GM23248 (cell line): ENCODE data around the gene TRPM2. TPM values are rescaled to one million over a fixed set of nuclear protein-coding genes. Genes with fewer than 3 reads are reported as not detected.

ENCODE experiments used
- DNase-seq: peaks from one replicate; pipeline ENCODE4 v3.0.0-alpha.2; 2015
- H2AFZ ChIP-seq: fragments of 200-600 bp; sonication (generic); 2 replicates; pipeline ENCODE4 v1.6.1; 2016; ENCODE audit warnings: antibody characterized with exemption
- H3F3A ChIP-seq: fragments of 200-600 bp; sonication (generic); 2 replicates; pipeline ENCODE4 v1.6.1; 2016; ENCODE audit warnings: mild to moderate bottlenecking, antibody characterized with exemption, mixed run types; ENCODE audit not compliant: insufficient read depth
- H3K27ac ChIP-seq: fragments of 200-600 bp; sonication (generic); 2 replicates; pipeline ENCODE4 v1.5.1; 2016; ENCODE audit warnings: mild to moderate bottlenecking
- H3K27me3 ChIP-seq: fragments of 200-600 bp; sonication (generic); replicated peaks from 2 replicates; pipeline ENCODE4 v1.6.1; 2016; ENCODE audit warnings: mild to moderate bottlenecking; ENCODE audit not compliant: insufficient read depth
- H3K36me3 ChIP-seq: fragments of 200-600 bp; sonication (generic); 2 replicates; pipeline ENCODE4 v1.6.1; 2016; ENCODE audit warnings: low read depth, mild to moderate bottlenecking
- H3K4me1 ChIP-seq: fragments of 200-600 bp; sonication (generic); 2 replicates; pipeline ENCODE4 v1.6.1; 2016; ENCODE audit warnings: mild to moderate bottlenecking; ENCODE audit not compliant: insufficient read depth
- H3K4me2 ChIP-seq: fragments of 200-600 bp; sonication (generic); one replicate; pipeline ENCODE4 v1.6.1; 2016; ENCODE audit warnings: mild to moderate bottlenecking; ENCODE audit not compliant: unreplicated experiment
- H3K4me3 ChIP-seq: fragments of 200-600 bp; sonication (generic); 2 replicates; pipeline ENCODE4 v1.5.1; 2016; ENCODE audit warnings: mild to moderate bottlenecking
- H3K79me2 ChIP-seq: fragments of 200-600 bp; sonication (generic); 2 replicates; pipeline ENCODE4 v1.6.1; 2016; ENCODE audit warnings: mild to moderate bottlenecking; ENCODE audit not compliant: insufficient read depth
- H3K9ac ChIP-seq: fragments of 200-600 bp; sonication (generic); 2 replicates; pipeline ENCODE4 v1.6.1; 2016; ENCODE audit warnings: mild to moderate bottlenecking
- H3K9me2 ChIP-seq: fragments of 200-600 bp; sonication (generic); 2 replicates; pipeline ENCODE4 v1.6.1; 2016; ENCODE audit warnings: mixed run types, mild to moderate bottlenecking, moderate library complexity; ENCODE audit not compliant: insufficient read depth
- H3K9me3 ChIP-seq: fragments of 200-600 bp; sonication (generic); one replicate; pipeline ENCODE4 v1.6.1; 2017; ENCODE audit warnings: low read depth
- H4K20me1 ChIP-seq: fragments of 200-600 bp; sonication (generic); 2 replicates; pipeline ENCODE4 v1.6.0; 2016; ENCODE audit not compliant: insufficient read depth
- EZH2 ChIP-seq: fragments of 200-600 bp; sonication (generic); IDR thresholded peaks from 2 replicates; pipeline ENCODE4 v1.6.1; 2018; ENCODE audit warnings: antibody characterized with exemption, mild to moderate bottlenecking; ENCODE audit not compliant: insufficient read depth, poor library complexity, severe bottlenecking
- EZH2phosphoT487 ChIP-seq: fragments of 200-600 bp; sonication (generic); IDR thresholded peaks from 2 replicates; pipeline ENCODE4 v1.6.1; 2018; ENCODE audit warnings: antibody characterized with exemption, moderate library complexity, mild to moderate bottlenecking, low read depth; ENCODE audit not compliant: insufficient read depth
- WGBS, 2 experiments: methylation state at CpG; one replicate each; pipeline ENCODE4 v1.1.6; 2015 to 2017; ENCODE audit warnings: low lambda C conversion rate in 2 of 2, low coverage in 1 of 2; ENCODE audit errors: missing lambda C conversion rate in 2 of 2; 5-methylcytosine and 5-hydroxymethylcytosine counted together
- in situ Hi-C: fragments of 300-500 bp; cut with MboI; formaldehyde crosslinking; loops from 2 replicates; pipeline ENCODE4 v1.15.0; 2020
- polyA plus RNA-seq: library from polyadenylated mRNA; unstranded; fragments of >200 nt; fragmentation: Nextera tagmentation; extraction: Ambion mirVana; gene quantifications from 2 replicates; pipeline ENCODE4 v1.2.1, GENCODE V29; 2016
- total RNA-seq: library from RNA; depleted of rRNA; stranded (reverse); fragments of >200 nt; shearing (Covaris generic); gene quantifications from 2 replicates; pipeline ENCODE4 v1.2.3, GENCODE V29; 2014

Gene TRPM2
- total and polyA plus RNA-seq, 2 experiments from 2014 or later: 0.22 TPM; not detected in 1

DNA sequence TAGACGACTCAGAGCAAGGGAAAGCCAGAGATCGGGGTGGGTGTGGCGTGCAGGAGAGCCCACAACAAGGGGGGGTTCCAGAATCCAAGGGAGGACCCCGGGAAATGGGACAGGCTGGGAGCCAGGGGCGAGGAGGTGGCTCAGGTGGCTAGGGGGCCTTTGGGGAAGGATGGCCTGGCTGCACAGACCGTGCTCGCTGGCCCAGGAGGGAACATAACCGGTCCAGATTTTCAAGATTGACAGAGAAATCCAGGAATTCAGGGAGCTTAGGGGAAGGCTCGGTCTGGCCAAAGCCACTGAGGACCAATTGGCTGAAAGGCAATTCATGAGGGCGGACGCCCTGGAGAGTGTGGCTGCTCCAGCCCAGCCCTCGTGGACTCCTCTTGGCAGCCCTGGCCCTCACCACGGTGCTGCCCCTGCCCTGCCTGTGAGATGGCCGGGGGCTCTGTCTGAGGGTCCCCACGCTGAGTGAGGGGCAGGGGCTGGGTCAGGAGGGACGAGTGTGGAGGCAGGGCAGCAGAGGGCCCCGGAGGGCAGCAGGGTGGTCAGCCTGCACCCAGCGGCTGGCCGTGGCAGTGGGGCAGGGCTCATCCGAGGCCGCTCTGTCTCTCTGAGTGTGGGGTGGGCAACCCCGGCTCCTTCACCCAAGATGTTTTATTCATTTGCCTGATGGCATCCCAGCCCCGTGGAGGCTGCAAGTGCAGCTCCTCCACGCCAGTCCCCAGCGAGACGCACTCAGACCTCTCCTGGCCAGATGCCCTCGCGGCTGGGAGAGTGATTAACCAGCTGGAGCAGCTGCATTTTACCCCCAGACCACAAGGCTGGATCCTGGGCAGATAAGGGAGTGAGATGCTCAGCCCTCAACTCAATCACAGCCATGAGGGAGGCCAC is 96.3 kb downstream of the TRPM2 start:
- 9 to 19% methylated on average over 23 to 27 of the region's 28 CpGs for WGBS, 2 experiments
- Histone ChIP-seq H3K9ac (no peak overlapping the region), H3K79me2 (no peaks in the 10 kb centered on the region), H2AFZ (no peak overlapping the region), H3K27ac (no peak overlapping the region), H3K4me1 (no peaks in the 10 kb centered on the region), H3K4me3 (no peak overlapping the region), H3F3A (peaks cover 11% of the 10 kb centered on the region; the same call in 1 of the 2 replicates), H3K27me3 (peaks cover 20% of the 10 kb centered on the region), H3K9me2 (no peaks in the 10 kb centered on the region), H4K20me1 (no peaks in the 10 kb centered on the region), H3K4me2 (no peak overlapping the region), H3K36me3 (no peaks in the 10 kb centered on the region), H3K9me3 (no peaks in the 10 kb centered on the region)
- no peak for DNase-seq
- TF ChIP-seq EZH2: no peak
- TF ChIP-seq EZH2phosphoT487: no peak
- in situ Hi-C loops: no loop called here

DNA sequence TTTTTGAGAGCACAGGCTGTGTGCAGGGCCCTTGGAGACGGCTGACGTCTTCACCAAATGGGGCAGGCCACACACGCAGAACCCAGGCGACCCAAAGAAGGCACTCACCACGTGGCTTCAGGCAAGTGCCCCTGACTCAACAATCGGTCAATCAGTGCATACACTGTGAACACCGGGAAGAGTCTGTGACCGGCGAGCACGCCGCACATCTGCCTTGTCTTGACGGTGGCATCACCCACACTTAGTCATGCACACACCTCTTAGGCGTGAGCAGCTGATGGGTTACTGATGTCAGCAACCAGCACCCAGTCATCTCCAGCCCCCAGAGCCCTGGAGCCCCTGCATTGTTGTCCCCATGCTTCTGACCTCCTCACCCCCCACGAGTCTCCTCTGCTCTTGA is 97.0 kb downstream of the TRPM2 start:
- Histone ChIP-seq H4K20me1 (no peaks in the 10 kb centered on the region), H3K27me3 (peaks cover 14% of the 10 kb centered on the region), H3F3A (peaks cover 11% of the 10 kb centered on the region; the same call in 1 of the 2 replicates), H3K9ac (no peak overlapping the region), H3K4me1 (no peaks in the 10 kb centered on the region), H3K27ac (no peak overlapping the region), H3K4me2 (no peak overlapping the region), H3K4me3 (no peak overlapping the region), H2AFZ (no peak overlapping the region), H3K79me2 (no peaks in the 10 kb centered on the region), H3K36me3 (no peaks in the 10 kb centered on the region), H3K9me3 (no peaks in the 10 kb centered on the region), H3K9me2 (no peaks in the 10 kb centered on the region)
- TF ChIP-seq EZH2 (no peak), EZH2phosphoT487 (no peak)
- in situ Hi-C loops: no loop called here
- 34 to 54% methylated on average over 9 to 11 of the region's 14 CpGs for WGBS, 2 experiments
- DNase-seq: no peak

DNA sequence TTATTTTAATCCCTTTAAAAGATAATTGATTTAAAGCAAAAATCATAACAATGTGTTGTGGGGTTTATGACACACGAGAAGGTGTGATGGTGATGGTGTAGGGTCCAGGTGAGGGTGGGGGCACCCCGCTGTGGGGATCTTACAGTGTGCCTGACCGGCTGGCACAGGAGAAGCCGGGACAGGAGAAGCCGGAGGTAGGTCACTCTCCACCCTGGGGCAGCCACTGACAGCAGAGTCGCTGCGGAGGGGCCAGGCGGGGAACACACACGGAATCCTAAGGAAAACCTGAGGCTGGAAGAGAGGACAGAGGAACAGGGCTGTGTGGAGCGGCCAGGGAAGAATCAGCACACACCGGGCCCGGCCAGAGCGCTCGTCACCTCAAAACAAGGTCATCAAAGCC is 97.6 kb downstream of the TRPM2 start:
- Histone ChIP-seq H2AFZ (no peak overlapping the region), H3K9me3 (no peaks in the 10 kb centered on the region), H3K9me2 (no peaks in the 10 kb centered on the region), H3K27me3 (peaks cover 11% of the 10 kb centered on the region), H3F3A (peaks cover 11% of the 10 kb centered on the region; the same call in 1 of the 2 replicates), H3K27ac (no peak overlapping the region), H4K20me1 (no peaks in the 10 kb centered on the region), H3K79me2 (no peaks in the 10 kb centered on the region), H3K4me3 (no peak overlapping the region), H3K36me3 (no peaks in the 10 kb centered on the region), H3K4me1 (no peaks in the 10 kb centered on the region), H3K9ac (no peak overlapping the region), H3K4me2 (no peak overlapping the region)
- no peak for TF ChIP-seq EZH2phosphoT487
- DNase-seq: no peak
- WGBS, 2 experiments: 51 to 53% methylated on average over 12 to 14 of the region's 14 CpGs
- in situ Hi-C loops: no loop called here

DNA sequence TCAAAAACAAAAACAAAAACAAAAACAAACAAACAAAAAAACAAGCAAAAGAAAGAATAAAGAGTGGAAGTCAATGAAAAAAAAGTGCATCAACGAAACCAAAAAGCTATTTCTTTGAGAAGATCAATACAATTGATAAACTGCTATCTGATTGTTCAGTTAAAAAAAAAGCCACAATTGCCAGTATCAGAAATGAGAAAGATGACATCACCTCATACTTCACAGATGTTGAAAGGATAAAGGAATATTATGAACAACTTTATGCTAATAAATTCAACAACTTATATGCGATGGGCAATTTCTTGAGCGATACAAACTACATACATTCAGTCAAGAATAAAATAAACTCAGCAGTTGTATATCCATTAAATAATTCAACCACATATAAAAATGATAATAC is 99.7 kb downstream of the TRPM2 start:
- DNase-seq: no peak
- H3K4me2 ChIP-seq: no peak overlapping the region
- peaks cover 11% of the 10 kb centered on the region for H3K27me3 ChIP-seq
- H3F3A ChIP-seq: peaks cover 11% of the 10 kb centered on the region; the same call in 1 of the 2 replicates
- H3K79me2 ChIP-seq: no peaks in the 10 kb centered on the region
- no peaks in the 10 kb centered on the region for H3K9me2 ChIP-seq
- no peaks in the 10 kb centered on the region for H3K4me1 ChIP-seq
- H3K9me3 ChIP-seq: no peaks in the 10 kb centered on the region
- no peak for TF ChIP-seq EZH2phosphoT487
- no peak for TF ChIP-seq EZH2
- no peaks in the 10 kb centered on the region for H3K36me3 ChIP-seq
- WGBS, 2 experiments: 38 to 47% methylated on average over 3 of the region's 3 CpGs
- no peak overlapping the region for H2AFZ ChIP-seq
- H3K4me3 ChIP-seq: no peak overlapping the region
- H3K27ac ChIP-seq: no peak overlapping the region
- in situ Hi-C loops: no loop called here
- no peaks in the 10 kb centered on the region for H4K20me1 ChIP-seq
- no peak overlapping the region for H3K9ac ChIP-seq
